Osteoblast (primary cell): ENCODE measurements around the gene ERBB4. TPM values are rescaled to one million over a fixed set of nuclear protein-coding genes. Genes with fewer than 3 reads are reported as not detected.

Source experiments
- DNase-seq: peaks from one replicate; pipeline ENCODE4 v3.0.0; 2011; ENCODE audit warnings: low spot score, mixed read lengths; ENCODE audit not compliant: insufficient read length; ENCODE audit errors: missing footprints
- H2AFZ ChIP-seq: 2 replicates; pipeline ENCODE4 v1.6.0; 2011; ENCODE audit warnings: mild to moderate bottlenecking, low read length
- H3K27ac ChIP-seq: 2 replicates; pipeline ENCODE4 v1.5.1; 2011; ENCODE audit warnings: mild to moderate bottlenecking, low read depth, low read length, moderate library complexity
- H3K27me3 ChIP-seq: 2 replicates; pipeline ENCODE4 v1.6.0; 2012; ENCODE audit warnings: mild to moderate bottlenecking, control low read depth, inconsistent platforms, low read length, moderate library complexity; ENCODE audit not compliant: insufficient read depth
- H3K36me3 ChIP-seq: 2 replicates; pipeline ENCODE4 v1.5.1; 2011; ENCODE audit warnings: mild to moderate bottlenecking, low read length, control low read depth, moderate library complexity; ENCODE audit not compliant: insufficient read depth
- H3K4me1 ChIP-seq: 2 replicates; pipeline ENCODE4 v1.5.1; 2011; ENCODE audit warnings: mild to moderate bottlenecking, low read length, control low read depth, moderate library complexity; ENCODE audit not compliant: insufficient read depth
- H3K4me2 ChIP-seq: 2 replicates; pipeline ENCODE4 v1.6.0; 2011; ENCODE audit warnings: mild to moderate bottlenecking, low read length; ENCODE audit not compliant: insufficient read depth
- H3K4me3 ChIP-seq: fragments of 200-600 bp; sonication (generic); 3 replicates; pipeline ENCODE4 v1.5.1; 2012; ENCODE audit warnings: mild to moderate bottlenecking, low read length, inconsistent platforms; ENCODE audit not compliant: insufficient read depth
- H3K79me2 ChIP-seq: 2 replicates; pipeline ENCODE4 v1.6.0; 2012; ENCODE audit warnings: mild to moderate bottlenecking, low read length, control low read depth, inconsistent platforms; ENCODE audit not compliant: insufficient read depth
- H3K9me3 ChIP-seq: 2 replicates; pipeline ENCODE4 v1.5.1; 2011; ENCODE audit warnings: low read depth, low read length, control low read depth
- H4K20me1 ChIP-seq: 2 replicates; pipeline ENCODE4 v1.6.0; 2012; ENCODE audit warnings: mild to moderate bottlenecking, low read length, control low read depth; ENCODE audit not compliant: insufficient read depth
- total RNA-seq: library from RNA; depleted of rRNA; stranded (reverse); fragments of >200 nt; gene quantifications from 2 replicates; pipeline ENCODE4 v1.2.3, GENCODE V29; 2012
- TF ChIP-seq, protein P1 (sequence below): IDR thresholded peaks from 2 replicates; pipeline ENCODE4 v1.5.1; 2011; ENCODE audit warnings: mild to moderate bottlenecking, low read depth, low read length, moderate library complexity; ENCODE audit errors: extremely low read depth

Gene ERBB4
- total RNA-seq, 1 donor: under 0.01 TPM

- H3K27me3 ChIP-seq: no peaks in the 10 kb centered on the region
- no peaks in the 10 kb centered on the region for H4K20me1 ChIP-seq
- no peaks in the 10 kb centered on the region for H3K36me3 ChIP-seq
- H3K4me2 ChIP-seq: no peak overlapping the region
- H3K4me3 ChIP-seq: no peak overlapping the region
- H3K27ac ChIP-seq: no peak overlapping the region
- DNase-seq: no peak
- TF ChIP-seq, protein P1, sequence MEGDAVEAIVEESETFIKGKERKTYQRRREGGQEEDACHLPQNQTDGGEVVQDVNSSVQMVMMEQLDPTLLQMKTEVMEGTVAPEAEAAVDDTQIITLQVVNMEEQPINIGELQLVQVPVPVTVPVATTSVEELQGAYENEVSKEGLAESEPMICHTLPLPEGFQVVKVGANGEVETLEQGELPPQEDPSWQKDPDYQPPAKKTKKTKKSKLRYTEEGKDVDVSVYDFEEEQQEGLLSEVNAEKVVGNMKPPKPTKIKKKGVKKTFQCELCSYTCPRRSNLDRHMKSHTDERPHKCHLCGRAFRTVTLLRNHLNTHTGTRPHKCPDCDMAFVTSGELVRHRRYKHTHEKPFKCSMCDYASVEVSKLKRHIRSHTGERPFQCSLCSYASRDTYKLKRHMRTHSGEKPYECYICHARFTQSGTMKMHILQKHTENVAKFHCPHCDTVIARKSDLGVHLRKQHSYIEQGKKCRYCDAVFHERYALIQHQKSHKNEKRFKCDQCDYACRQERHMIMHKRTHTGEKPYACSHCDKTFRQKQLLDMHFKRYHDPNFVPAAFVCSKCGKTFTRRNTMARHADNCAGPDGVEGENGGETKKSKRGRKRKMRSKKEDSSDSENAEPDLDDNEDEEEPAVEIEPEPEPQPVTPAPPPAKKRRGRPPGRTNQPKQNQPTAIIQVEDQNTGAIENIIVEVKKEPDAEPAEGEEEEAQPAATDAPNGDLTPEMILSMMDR: no peak
- H3K79me2 ChIP-seq: no peaks in the 10 kb centered on the region
- H3K9me3 ChIP-seq: no peaks in the 10 kb centered on the region
- no peak overlapping the region for H2AFZ ChIP-seq
- H3K4me1 ChIP-seq: no peaks in the 10 kb centered on the region
Observed at GRCh38 chr2:211755187-211755586, 783.4 kb downstream of the ERBB4 start.

- Histone ChIP-seq H4K20me1 (no peaks in the 10 kb centered on the region), H3K4me2 (no peak overlapping the region), H3K36me3 (no peaks in the 10 kb centered on the region), H3K79me2 (no peaks in the 10 kb centered on the region), H2AFZ (no peak overlapping the region), H3K9me3 (no peaks in the 10 kb centered on the region), H3K4me3 (no peak overlapping the region), H3K4me1 (no peaks in the 10 kb centered on the region), H3K27ac (no peak overlapping the region), H3K27me3 (no peaks in the 10 kb centered on the region)
- TF ChIP-seq, protein P1: no peak
- DNase-seq: no peak
Observed at GRCh38 chr2:211751848-211752247, 786.8 kb downstream of the ERBB4 start.

DNA sequence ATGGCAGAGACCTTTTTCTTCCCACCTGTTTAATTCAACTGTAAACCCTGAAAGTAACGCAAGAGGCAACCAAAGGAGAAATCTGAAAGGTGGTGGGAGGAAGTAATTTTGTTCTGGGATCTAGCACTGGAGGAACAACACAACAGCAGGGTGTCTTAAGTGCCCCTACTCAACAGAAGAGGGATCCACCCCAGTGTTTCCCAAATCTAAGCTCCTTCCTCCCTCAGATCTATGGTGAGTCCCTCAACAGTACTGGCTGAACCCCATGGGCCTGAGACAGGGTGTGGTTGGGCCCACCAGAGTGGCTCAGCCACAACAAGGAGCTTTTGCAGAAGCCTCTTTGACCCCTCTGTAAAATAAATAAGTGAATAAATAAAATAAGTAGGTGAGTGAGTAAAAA lies 790.3 kb downstream of the ERBB4 start:
- Histone ChIP-seq H3K36me3 (no peaks in the 10 kb centered on the region), H3K4me2 (no peak overlapping the region), H3K79me2 (no peaks in the 10 kb centered on the region), H3K4me3 (no peak overlapping the region), H4K20me1 (no peaks in the 10 kb centered on the region), H3K9me3 (no peaks in the 10 kb centered on the region), H2AFZ (no peak overlapping the region), H3K27ac (no peak overlapping the region), H3K4me1 (no peaks in the 10 kb centered on the region), H3K27me3 (no peaks in the 10 kb centered on the region)
- DNase-seq: peak; percentile 6
- TF ChIP-seq, protein P1: no peak

GRCh38 chr2:211745295-211746097 lies 793.1 kb downstream of the ERBB4 start:
- H3K9me3 ChIP-seq: no peaks in the 10 kb centered on the region
- no peaks in the 10 kb centered on the region for H3K79me2 ChIP-seq
- no peaks in the 10 kb centered on the region for H3K4me1 ChIP-seq
- no peak overlapping the region for H2AFZ ChIP-seq
- TF ChIP-seq, protein P1: peak; percentile 90
- peak; percentile 38 for DNase-seq
- no peaks in the 10 kb centered on the region for H3K36me3 ChIP-seq
- no peaks in the 10 kb centered on the region for H3K27me3 ChIP-seq
- H3K27ac ChIP-seq: no peak overlapping the region
- H3K4me3 ChIP-seq: no peak overlapping the region
- no peak overlapping the region for H3K4me2 ChIP-seq
- no peaks in the 10 kb centered on the region for H4K20me1 ChIP-seq
